ENCODE results near the gene TEX14. TPM values are rescaled to one million over a fixed set of nuclear protein-coding genes. Genes with fewer than 3 reads are reported as not detected.

The TEX14 gene
- polyA plus RNA-seq, 1 of the 3 experiments (the other 2 are of a cell fraction), result 0.02 TPM

DNA sequence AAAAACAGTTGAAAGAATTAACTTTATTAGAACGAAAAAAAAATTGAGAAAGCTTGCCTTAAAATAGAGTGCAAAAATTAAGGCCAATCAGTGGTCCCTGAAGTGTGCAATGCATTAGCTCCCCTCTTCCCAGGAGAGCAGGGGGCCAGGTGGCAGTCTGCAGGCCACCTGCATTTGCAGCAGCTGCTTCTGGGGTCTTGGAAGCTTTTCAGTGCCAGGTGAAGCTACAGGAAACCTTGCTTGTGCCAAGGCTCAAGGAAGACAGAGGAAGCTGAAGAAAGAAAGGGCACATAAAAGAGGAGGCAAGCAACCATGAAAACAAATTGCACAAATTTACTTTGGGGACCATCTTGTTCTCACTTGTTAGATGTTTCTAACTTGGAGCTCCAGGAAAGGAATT lies 126.9 kb downstream of the TEX14 start:
- Histone ChIP-seq H3K9me3 (no peaks in the 10 kb centered on the region), H3K27me3 (ENCODE audit: insufficient read depth) (no peaks in the 10 kb centered on the region; the same call in 1 of the 2 replicates), H3K79me2 (ENCODE audit: insufficient read depth) (no peaks in the 10 kb centered on the region), H3K4me2 (no peak overlapping the region), H3F3A (replicated peaks; ENCODE audit: insufficient read depth) (no peaks in the 10 kb centered on the region), H4K20me1 (ENCODE audit: insufficient read depth) (no peaks in the 10 kb centered on the region), H3K9ac (no peak overlapping the region), H2AFZ (ENCODE audit: low read depth) (no peak overlapping the region), H3K27ac (ENCODE audit: low read depth in 2 of 2, low read length in 1 of 2) (no peak overlapping the region), H3K4me3 (ENCODE audit: low read depth in 2 of 2, low read length in 1 of 2) (no peak overlapping the region), H3K9me2 (no peaks in the 10 kb centered on the region), H3K36me3 (replicated peaks in 1 of 2; ENCODE audit: control insufficient read depth in 1 of 2, insufficient read depth in 2 of 2, low read length in 1 of 2) (no peaks in the 10 kb centered on the region), H3K4me1 (ENCODE audit: control insufficient read depth in 1 of 2, insufficient read depth in 2 of 2, low read depth in 1 of 2, low read length in 1 of 2) (no peaks in the 10 kb centered on the region)
- ChIA-PET CTCF (interaction anchor here (0.8 to 2.3 kb wide), 9 partner anchors 11 to 440 kb away, joined by 3 to 13 read pairs (median 3); no protein-coding TSS in a partner anchor), POLR2A (no interaction called here)
- DNase-seq, result no peak
- no peak for TF ChIP-seq FOXM1 (IDR thresholded peaks at IDR 0.05; ENCODE audit: low read depth)
- no peak for TF ChIP-seq ELF1 (IDR thresholded peaks at IDR 0.05)
- 41% methylated on average over 1 of the region's 1 CpG for WGBS (ENCODE audit: low lambda C conversion rate)

- no peak overlapping the region for H3K9ac ChIP-seq
- 65% methylated on average over 2 of the region's 2 CpGs for WGBS (ENCODE audit: low lambda C conversion rate)
- no peaks in the 10 kb centered on the region for H3F3A ChIP-seq (replicated peaks; ENCODE audit: insufficient read depth)
- H3K4me3 ChIP-seq (ENCODE audit: low read depth in 2 of 2, low read length in 1 of 2), result no peak overlapping the region
- ChIA-PET CTCF (interaction anchor here (0.9 to 2.3 kb wide), 5 partner anchors 13 to 441 kb away, joined by 3 to 13 read pairs (median 3); no protein-coding TSS in a partner anchor), POLR2A (no interaction called here)
- H3K4me2 ChIP-seq, result no peak overlapping the region
- TF ChIP-seq EP300 (IDR thresholded peaks at IDR 0.05; ENCODE audit: borderline replicate concordance in 1 of 2, low read depth in 1 of 2, low read length in 1 of 2), result no peak
- no peak for TF ChIP-seq SMC3 (IDR thresholded peaks at IDR 0.05; ENCODE audit: low read depth, low read length)
- no peak for TF ChIP-seq RFX5 (IDR thresholded peaks at IDR 0.05; ENCODE audit: low read length)
- TF ChIP-seq, protein P1, sequence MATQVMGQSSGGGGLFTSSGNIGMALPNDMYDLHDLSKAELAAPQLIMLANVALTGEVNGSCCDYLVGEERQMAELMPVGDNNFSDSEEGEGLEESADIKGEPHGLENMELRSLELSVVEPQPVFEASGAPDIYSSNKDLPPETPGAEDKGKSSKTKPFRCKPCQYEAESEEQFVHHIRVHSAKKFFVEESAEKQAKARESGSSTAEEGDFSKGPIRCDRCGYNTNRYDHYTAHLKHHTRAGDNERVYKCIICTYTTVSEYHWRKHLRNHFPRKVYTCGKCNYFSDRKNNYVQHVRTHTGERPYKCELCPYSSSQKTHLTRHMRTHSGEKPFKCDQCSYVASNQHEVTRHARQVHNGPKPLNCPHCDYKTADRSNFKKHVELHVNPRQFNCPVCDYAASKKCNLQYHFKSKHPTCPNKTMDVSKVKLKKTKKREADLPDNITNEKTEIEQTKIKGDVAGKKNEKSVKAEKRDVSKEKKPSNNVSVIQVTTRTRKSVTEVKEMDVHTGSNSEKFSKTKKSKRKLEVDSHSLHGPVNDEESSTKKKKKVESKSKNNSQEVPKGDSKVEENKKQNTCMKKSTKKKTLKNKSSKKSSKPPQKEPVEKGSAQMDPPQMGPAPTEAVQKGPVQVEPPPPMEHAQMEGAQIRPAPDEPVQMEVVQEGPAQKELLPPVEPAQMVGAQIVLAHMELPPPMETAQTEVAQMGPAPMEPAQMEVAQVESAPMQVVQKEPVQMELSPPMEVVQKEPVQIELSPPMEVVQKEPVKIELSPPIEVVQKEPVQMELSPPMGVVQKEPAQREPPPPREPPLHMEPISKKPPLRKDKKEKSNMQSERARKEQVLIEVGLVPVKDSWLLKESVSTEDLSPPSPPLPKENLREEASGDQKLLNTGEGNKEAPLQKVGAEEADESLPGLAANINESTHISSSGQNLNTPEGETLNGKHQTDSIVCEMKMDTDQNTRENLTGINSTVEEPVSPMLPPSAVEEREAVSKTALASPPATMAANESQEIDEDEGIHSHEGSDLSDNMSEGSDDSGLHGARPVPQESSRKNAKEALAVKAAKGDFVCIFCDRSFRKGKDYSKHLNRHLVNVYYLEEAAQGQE (IDR thresholded peaks at IDR 0.05; ENCODE audit: low read depth, low read length), result no peak
- no peak overlapping the region; the same call in 1 of the 2 replicates for H2AFZ ChIP-seq (ENCODE audit: low read depth)
- no peaks in the 10 kb centered on the region for H4K20me1 ChIP-seq (ENCODE audit: insufficient read depth)
- no peaks in the 10 kb centered on the region for H3K4me1 ChIP-seq (ENCODE audit: control insufficient read depth in 1 of 2, insufficient read depth in 2 of 2, low read depth in 1 of 2, low read length in 1 of 2)
- no peaks in the 10 kb centered on the region; the same call in 1 of the 2 replicates for H3K27me3 ChIP-seq (ENCODE audit: insufficient read depth)
- no peaks in the 10 kb centered on the region for H3K9me2 ChIP-seq
- H3K27ac ChIP-seq (ENCODE audit: low read depth in 2 of 2, low read length in 1 of 2), result no peak overlapping the region
- H3K9me3 ChIP-seq, result no peaks in the 10 kb centered on the region
- H3K79me2 ChIP-seq (ENCODE audit: insufficient read depth), result no peaks in the 10 kb centered on the region
- H3K36me3 ChIP-seq (replicated peaks in 1 of 2; ENCODE audit: control insufficient read depth in 1 of 2, insufficient read depth in 2 of 2, low read length in 1 of 2), result no peaks in the 10 kb centered on the region
- DNase-seq, result no peak
These were observed 127.6 kb downstream of the TEX14 start for GRCh38 chr17:58564243-58564642.

DNA sequence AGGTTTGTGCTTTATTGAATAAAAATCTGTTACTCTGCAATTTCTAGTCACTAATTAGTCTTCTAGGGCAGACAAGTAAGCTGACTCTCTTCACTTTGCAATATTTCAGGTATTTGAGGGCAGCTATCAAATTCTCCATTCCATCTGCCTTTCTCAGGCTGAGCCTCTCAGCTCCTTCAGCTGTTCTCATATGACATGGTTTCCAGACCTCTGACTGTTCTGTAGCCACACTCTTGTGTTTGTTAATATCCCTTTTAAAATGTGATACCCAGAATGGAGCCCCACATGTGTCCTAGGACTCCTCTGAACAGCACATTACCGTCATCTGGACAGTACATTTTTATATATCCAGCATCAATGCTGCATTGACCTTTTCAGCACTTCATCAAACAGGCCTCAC lies 131.3 kb downstream of the TEX14 start:
- CTCF ChIA-PET, result interaction anchor here (0.9 to 1.5 kb wide), 4 partner anchors 9 to 30 kb away, joined by 3 to 7 read pairs (median 5); no protein-coding TSS in a partner anchor

More for the DNA sequence above, 131.3 kb downstream of the TEX14 start:
- no peaks in the 10 kb centered on the region for H3K9me3 ChIP-seq
- no peaks in the 10 kb centered on the region; the same call in 1 of the 2 replicates for H3K27me3 ChIP-seq (ENCODE audit: insufficient read depth)
- H2AFZ ChIP-seq (ENCODE audit: low read depth), result no peak overlapping the region
- H3F3A ChIP-seq (replicated peaks; ENCODE audit: insufficient read depth), result no peaks in the 10 kb centered on the region
- 38% methylated on average over 1 of the region's 1 CpG for WGBS (ENCODE audit: low lambda C conversion rate)
- H3K79me2 ChIP-seq (ENCODE audit: insufficient read depth), result no peaks in the 10 kb centered on the region
- no peak for TF ChIP-seq FOXM1 (IDR thresholded peaks at IDR 0.05; ENCODE audit: low read depth)
- no peak for TF ChIP-seq GABPA (IDR thresholded peaks at IDR 0.05; ENCODE audit: low read depth)
- TF ChIP-seq RFX5 (IDR thresholded peaks at IDR 0.05; ENCODE audit: low read length), result no peak
- no peak for TF ChIP-seq RXRA (IDR thresholded peaks at IDR 0.05; ENCODE audit: borderline replicate concordance, low read depth)
- no peak for TF ChIP-seq PBX3 (IDR thresholded peaks at IDR 0.05)
- no peak for TF ChIP-seq TAF1 (IDR thresholded peaks at IDR 0.05; ENCODE audit: borderline replicate concordance, low read depth, low read length)
- TF ChIP-seq, protein P2, sequence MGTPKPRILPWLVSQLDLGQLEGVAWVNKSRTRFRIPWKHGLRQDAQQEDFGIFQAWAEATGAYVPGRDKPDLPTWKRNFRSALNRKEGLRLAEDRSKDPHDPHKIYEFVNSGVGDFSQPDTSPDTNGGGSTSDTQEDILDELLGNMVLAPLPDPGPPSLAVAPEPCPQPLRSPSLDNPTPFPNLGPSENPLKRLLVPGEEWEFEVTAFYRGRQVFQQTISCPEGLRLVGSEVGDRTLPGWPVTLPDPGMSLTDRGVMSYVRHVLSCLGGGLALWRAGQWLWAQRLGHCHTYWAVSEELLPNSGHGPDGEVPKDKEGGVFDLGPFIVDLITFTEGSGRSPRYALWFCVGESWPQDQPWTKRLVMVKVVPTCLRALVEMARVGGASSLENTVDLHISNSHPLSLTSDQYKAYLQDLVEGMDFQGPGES (IDR thresholded peaks at IDR 0.05; ENCODE audit: low read depth, low read length), result no peak
- TF ChIP-seq POLR2AphosphoS5 (IDR thresholded peaks at IDR 0.05; ENCODE audit: low read depth, low read length), result no peak
- no peak for TF ChIP-seq MXI1 (IDR thresholded peaks at IDR 0.05; ENCODE audit: low read depth, low read length)
- TF ChIP-seq FOXJ3 (CRISPR knock-in tag; IDR thresholded peaks at IDR 0.05), result no peak
- TF ChIP-seq MAX (IDR thresholded peaks at IDR 0.05; ENCODE audit: low read depth), result no peak
- no peaks in the 10 kb centered on the region for H3K9me2 ChIP-seq
- H3K4me3 ChIP-seq (ENCODE audit: low read depth in 2 of 2, low read length in 1 of 2), result no peak overlapping the region
- H3K4me1 ChIP-seq (ENCODE audit: control insufficient read depth in 1 of 2, insufficient read depth in 2 of 2, low read depth in 1 of 2, low read length in 1 of 2), result no peaks in the 10 kb centered on the region
- H3K27ac ChIP-seq (ENCODE audit: low read depth in 2 of 2, low read length in 1 of 2), result no peak overlapping the region
- no peaks in the 10 kb centered on the region for H3K36me3 ChIP-seq (replicated peaks in 1 of 2; ENCODE audit: control insufficient read depth in 1 of 2, insufficient read depth in 2 of 2, low read length in 1 of 2)
- no peaks in the 10 kb centered on the region for H4K20me1 ChIP-seq (ENCODE audit: insufficient read depth)
- no peak overlapping the region for H3K4me2 ChIP-seq
- H3K9ac ChIP-seq, result no peak overlapping the region
- POLR2A ChIA-PET, result interaction anchor here (0.9 kb wide), 1 partner anchor 19 kb away, joined by 3 read pairs; no protein-coding TSS in a partner anchor
- no peak for DNase-seq

All from SK-N-SH (cell line).